22Rv1 (cell line): ENCODE measurements around the gene AP1B1.

Experiments
- CTCF ChIP-seq: fragments of 450-650 bp; IDR thresholded peaks from 2 replicates; pipeline ENCODE4 v1.5.1; 2017; ENCODE audit warnings: mild to moderate bottlenecking
- ZFX ChIP-seq: fragments of 450-650 bp; IDR thresholded peaks from 2 replicates; pipeline ENCODE4 v1.6.1; 2017; ENCODE audit warnings: antibody characterized with exemption, borderline replicate concordance

DNA sequence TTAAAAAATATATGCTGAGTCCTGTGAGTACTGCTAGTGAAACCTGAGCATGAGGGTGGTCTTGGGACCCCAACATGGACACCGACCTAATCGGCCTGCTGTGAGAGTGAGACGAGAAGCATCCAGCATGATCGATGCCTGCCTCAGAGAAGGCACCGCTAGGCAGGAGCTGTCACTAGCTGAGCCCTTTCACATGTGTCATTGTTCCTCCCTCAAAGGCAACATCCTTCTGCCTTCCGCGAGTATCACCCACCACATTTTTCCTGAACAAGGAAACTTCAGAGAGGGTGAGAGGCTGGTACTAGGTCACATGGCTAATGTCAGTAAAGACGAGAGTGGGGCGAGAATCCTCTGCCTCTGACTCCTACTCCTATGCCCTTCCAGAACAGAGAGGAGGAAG, 35.6 kb downstream of the AP1B1 start:
- TF ChIP-seq CTCF (no peak), ZFX (no peak)
